OCI-M1 (cell line): ENCODE data around the gene INA.
"Not testable (repeated sequence)": the region's sequence is repeated elsewhere in the genome, so short reads cannot be mapped to it uniquely, and the experiment has no call there.

Source experiments
- DNase-seq: peaks from one replicate; lab custom pipeline; 2025; lab: John Stamatoyannopoulos, UW

The INA gene

DNA sequence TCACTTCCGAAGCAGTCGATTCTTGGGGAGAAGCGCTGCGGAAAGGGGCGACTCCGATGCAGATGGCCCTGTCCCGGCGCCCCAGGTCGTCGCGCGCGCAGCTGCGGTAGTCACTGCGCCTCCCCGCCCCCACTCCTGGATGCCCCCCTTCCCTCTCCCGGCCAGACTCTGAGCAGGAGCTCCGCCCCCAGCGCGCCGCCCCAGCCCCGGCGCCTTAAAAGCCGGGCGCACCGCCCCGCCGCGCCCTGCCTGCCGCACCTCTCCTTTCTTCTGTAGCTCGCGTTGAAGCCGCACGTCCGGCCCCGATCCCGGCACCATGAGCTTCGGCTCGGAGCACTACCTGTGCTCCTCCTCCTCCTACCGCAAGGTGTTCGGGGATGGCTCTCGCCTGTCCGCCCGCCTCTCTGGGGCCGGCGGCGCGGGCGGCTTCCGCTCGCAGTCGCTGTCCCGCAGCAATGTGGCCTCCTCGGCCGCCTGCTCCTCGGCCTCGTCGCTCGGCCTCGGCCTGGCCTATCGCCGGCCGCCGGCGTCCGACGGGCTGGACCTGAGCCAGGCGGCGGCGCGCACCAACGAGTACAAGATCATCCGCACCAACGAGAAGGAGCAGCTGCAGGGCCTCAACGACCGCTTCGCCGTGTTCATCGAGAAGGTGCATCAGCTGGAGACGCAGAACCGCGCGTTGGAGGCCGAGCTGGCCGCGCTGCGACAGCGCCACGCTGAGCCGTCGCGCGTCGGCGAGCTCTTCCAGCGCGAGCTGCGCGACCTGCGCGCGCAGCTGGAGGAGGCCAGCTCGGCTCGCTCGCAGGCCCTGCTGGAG is at the start of gene INA:
Gene INA (plus strand): TSS at position 243 of the 817 bp plus-strand sequence. CDS start 74 bp downstream, at position 317.
- no peak for DNase-seq

DNA sequence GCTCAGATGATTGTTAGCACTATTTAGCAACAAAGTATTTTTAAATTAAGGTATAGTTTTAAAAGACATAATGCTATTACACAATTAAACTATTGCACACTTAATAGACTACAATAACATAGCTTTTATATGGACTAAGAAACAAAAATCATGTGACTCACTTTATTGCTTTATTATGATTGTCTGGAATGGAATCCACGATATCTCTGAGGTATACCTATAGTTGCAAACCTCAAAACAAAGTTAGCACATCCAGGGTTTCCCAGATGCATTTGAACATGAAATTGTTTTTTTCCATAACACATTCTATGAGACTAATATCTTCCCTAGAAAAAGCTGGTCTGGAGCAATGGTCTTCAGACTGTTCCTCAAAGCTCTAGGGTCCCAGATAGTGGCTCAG is 49.5 kb upstream of the INA start:
- DNase-seq = no peak

DNA sequence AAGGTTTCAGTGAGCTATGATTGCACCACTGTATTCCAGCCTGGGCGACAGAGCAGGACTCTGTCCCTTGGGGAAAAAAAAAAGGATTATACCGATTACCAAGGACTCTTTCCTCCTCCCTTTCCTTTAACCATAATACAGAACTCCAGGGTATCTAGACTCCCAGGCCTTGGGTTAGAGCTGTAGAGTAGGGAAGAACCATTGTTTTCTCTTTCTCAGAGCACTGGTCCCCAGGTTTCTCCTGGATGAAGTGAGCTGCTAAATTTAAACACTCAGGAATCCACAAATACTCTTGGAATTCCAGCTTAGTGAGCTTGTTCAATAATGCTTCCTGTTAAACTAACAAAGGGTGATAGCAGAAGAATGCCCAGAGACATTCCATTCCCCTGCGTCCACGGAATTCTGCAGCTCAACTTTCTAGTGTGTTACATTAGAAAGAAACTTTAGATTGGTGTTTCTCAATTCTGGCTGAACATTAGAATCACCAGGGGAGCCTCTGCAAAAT is 45.8 kb upstream of the INA start:
- DNase-seq = no peak

DNA sequence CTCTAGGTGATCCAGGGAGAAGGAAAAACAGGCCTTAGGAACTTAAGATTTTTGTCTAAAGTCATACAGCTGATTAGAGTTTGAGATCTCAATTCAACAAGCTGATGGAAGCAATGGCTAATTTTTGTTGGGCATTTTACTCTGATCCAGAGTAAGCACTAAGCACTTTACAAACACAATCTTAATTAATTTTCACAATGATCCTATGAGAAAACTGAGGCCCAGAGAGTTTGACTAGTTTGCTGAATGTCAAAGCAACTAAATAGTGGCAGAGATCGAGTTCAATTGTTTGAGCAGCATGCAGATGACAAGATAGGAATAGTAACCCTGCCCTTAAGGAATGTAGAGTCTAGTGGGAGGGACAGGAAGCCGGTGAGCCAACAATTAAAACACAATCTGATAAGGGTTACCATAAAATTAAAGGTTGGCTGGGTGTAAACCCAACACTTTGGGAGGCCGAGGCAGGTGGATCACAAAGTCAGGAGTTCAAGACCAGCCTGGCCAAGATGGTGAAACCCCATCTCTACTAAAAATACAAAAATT is 44.7 kb upstream of the INA start:
- DNase-seq = no peak

DNA sequence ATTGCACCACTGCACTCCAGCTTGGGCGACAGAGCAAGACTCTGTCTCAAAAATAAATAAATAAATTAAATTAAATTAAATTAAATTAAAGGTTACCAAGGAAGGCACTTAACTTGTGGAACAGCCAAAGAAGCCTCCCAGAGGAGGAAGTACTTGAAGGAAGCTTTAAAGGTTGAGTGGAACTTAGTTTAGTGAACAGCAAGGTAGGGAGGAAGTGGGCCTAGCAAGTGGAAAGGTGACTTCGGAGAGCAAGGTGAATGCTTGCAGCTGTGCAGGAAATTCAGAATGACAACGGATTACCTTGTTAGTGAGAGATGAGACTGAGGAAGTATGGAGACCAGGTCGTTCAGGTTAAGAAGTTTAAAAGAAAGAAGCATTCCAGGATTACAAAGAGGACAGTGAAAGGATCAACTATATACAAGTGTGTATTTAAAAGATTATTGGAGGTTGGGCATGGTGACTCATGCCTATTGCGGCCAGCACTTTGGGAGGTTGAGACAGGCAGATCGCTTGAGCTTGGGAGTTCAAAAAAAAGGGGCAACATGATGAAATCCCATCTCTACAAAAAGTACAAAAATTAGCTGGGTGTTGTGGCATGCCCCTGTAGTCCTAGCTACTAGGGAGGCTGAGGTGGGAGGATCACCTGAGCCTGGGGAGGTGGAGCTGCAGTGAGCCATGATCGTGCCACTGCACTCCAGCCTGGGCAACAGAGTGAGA is 44.0 kb upstream of the INA start:
- peak; percentile 13 for DNase-seq

DNA sequence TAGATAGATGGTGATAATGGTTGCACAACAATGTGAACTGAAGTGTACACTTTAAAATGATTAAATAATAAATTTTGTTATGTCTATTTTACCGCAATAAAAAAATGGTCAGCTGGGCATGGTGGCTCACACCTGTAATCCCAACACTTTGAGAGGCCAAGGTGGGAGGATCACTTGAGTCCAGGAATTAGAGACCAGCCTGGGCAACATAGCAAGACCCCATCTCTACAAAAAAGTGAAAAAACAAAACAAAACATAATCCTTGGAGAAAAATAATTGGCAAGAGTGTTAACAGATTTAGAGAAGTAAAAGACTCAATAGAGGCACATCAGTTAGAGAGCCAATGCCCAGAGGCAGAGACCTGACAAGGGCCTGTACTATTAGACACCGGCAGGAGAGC is 41.2 kb upstream of the INA start:
- no peak for DNase-seq

DNA sequence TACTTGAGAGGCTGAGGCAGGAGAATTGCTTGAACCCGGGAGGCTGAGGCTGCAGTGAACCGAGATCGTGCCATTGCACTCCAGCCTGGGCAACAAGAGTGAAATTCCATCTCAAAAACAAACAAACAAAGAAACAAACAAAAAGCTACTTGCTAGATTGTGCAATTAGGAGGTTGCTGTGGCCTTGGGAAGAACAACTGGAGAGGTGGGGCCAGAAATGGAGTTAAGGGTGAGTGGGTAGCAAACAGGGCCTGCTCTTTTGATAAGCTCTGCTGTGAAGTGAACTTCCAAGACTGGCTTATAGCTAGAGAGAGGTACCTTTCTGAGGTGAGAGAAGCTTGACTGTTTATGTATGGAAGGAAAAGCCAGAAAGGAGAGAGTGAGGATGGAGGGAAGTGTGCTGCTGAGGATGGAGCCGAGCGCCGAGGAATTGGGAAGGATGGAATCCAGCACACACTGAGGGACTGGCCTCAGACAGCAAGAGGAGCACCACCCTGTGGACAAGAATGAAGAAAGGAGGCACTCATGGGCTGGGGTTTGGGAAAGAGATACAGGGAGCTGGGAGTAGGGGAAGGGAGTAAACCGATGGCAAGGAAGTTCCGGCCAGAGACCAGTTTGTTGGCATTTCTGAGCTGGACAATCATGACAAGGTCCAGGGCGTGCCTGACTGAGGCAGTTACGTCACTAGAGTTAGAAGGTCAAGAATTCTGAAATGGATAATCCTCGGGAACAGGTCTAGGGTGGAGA is 38.3 kb upstream of the INA start:
- DNase-seq = peak; percentile 22

DNA sequence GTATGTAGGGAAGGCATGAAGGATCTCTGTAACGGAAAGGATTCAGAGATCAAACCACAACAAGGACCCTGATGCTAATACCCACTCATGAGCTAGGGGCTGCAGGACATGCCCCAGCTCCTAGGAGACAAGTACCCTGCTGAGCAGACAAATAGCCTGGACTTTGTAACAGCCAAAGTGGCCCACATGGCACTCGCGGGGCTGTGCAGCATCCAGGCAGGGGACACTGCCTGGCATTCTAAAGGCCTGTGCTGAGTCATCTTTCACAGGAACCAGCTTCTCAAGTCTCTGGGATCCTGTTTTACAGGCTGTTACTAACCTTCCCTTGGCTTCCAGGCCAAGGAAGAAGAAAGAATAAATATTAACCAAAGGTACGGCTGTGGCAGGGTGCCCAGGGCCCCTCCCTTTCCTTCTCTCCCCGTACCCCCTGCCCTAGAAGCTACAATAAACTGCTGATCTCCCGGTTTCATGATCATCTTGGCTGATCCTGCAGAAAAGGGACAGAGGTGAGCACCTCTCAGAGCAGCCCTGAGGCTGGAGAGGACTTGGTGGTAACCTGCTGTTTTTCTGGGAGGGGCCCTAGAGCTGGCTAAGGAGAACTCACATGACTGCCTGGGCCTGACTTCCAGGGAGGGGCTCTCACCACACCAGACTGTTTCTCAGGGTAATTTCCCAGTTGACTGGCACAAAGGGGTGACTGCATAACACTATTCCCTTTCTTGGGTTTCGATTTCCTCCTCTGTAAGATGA is 35.5 kb upstream of the INA start:
- peak; percentile 48 for DNase-seq

DNA sequence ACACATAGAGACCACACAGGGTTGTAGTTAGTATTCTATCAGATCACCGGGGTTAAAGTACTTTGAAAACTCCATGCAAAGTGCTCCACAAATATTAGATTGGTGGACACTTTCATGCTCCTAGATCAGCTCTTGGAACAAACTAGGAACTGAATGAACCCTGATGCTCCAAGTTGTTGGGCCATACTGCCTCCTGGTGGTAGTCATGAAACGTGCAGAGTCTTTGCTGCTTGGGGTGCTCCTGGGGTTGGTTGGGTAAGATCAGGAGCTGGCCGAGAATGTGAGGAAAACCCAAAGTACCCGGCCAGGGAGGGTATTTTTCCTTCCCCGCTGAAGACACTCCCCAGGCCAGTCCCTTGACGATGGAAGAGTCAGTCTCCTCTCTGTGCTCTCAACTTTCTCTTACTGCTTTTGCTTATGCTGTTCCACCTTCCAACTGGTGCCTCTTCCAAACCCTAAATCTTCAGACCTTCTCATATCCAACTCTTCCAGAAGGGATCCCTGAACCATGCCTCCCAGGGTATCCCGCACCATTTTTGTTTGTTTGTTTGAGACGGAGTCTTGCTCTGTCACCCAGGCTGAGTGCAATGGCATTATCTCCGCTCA is 32.2 kb upstream of the INA start:
- DNase-seq = peak; percentile 87

DNA sequence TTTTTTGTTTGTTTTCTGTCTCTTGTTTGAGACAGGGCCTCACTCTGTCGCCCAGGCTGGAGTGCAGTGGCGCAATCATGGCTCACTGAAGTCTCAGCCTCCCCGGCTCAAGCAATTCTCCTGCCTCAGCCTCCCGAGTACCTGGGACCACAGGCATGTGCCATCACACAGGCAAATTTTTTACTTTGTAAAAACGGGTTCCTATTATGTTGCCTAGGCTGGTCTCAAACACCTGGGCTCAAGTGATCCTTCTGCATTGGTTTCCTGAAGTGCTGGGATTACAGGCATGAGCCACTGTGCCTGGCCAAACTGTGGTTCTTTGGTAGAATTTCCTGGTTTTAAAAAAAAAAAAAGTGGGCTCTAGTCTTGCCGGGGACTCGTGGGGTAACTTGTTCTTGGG is 31.4 kb upstream of the INA start, which contains the start of gene RPEL1:
Gene RPEL1 (plus strand): TSS at position 301 of the 400 bp plus-strand sequence. CDS start 110 bp downstream, outside the sequence.
- not testable (repeated sequence) for DNase-seq

DNA sequence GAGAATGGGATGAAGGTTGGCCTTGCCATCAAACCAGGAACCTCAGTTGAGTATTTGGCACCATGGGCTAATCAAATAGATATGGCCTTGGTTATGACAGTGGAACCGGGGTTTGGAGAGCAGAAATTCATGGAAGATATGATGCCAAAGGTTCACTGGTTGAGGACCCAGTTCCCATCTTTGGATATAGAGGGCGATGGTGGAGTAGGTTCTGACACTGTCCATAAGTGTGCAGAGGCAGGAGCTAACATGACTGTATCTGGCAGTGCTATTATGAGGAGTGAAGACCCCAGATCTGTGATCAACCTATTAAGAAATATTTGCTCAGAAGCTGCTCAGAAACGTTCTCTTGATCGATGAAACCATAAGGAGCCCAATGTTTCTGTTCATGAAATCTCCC is 30.6 kb upstream of the INA start:
- DNase-seq = no peak

DNA sequence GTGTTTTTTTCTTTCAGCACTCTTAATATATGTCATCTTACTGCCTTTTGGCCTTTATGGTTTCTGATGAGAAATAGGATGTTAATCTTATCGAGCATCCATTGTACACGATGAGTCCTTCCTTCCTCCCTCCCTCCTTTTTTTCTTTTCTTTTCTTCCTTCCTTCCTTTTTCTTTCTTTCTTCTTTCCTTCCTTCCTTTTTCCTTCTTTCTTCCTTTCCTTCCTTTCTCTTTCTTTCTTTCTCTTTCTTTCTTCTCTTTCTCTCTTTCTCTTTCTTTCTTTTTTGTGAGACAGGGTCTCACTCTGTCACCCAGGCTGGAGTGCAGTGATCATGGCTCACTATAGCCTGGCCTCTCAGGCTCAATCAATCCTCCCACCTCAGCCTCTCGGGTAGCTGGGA is 22.8 kb upstream of the INA start:
- no peak for DNase-seq

DNA sequence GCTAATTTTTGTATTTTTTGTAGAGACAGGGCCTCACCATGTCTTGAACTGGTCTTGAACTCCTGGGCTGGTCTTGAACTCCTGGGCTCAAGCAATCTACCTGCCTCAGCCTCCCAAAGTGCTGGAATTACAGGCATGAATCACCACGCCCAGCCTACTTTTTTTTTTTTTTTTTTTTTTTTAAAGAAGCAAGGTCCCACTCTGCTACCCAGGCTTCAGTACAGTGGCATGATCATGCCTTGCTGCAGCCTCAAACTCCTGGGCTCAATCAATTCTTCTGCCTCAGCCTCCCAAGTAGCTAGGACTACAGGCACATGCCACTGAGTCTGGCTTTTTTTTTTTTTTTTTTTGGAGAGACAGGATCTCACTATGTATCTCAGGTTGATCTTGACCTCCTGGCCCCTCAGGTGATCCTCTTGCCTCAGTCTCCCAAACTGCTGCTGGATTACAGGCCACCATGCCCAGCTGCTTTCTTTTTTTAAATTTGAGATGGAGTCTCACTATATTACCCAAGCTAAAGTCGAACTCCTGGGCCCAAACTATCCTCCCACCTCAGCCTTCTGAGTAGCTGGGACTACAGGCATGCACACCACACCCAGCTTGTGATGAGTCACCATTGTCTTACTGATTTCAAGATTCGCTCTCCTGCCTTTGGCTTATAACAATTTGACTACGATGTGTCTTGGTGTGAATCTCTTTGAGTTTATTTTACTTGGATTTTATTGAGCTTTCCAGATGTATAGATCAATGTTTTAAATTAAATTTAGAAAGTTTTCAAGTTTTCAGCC is 22.2 kb upstream of the INA start:
- DNase-seq = peak; percentile 46

DNA sequence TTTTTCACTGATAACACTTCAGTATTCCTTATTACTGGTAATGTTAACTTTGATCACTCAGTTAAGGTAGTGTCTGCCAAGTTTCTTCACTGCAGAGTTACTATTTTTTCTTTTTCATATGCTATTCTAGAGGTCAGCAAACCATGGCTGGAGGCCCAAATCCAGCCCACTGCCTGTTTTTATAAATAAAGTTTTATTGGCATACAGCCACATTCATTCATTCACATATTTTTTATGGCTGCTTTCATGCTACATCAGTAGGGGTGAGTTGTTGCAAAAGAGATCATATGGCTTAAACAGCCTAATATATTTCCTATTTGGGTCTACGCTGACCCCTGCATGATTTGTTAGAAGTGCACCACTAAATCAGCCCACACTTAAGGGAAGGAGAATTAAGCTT is 20.3 kb upstream of the INA start:
- no peak for DNase-seq

DNA sequence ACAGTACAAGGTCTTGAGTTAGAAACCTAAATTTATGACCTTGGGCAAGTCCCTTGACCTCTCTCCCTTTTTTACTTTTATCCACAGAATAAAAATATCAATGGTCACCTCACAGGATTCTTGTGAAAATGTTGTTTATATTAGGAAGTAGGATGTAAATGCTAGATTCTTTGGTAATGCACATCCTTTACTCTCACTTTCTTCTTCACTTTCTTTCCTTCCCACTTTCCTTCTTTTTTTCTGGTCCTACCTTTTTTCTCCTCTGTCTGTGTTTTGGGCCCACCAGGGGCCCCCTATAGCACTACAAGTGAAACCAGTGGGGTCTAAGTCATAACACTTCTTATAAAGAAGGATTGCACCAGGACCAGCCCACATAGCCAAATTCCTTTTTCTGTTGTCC is 19.1 kb upstream of the INA start:
- DNase-seq = no peak

DNA sequence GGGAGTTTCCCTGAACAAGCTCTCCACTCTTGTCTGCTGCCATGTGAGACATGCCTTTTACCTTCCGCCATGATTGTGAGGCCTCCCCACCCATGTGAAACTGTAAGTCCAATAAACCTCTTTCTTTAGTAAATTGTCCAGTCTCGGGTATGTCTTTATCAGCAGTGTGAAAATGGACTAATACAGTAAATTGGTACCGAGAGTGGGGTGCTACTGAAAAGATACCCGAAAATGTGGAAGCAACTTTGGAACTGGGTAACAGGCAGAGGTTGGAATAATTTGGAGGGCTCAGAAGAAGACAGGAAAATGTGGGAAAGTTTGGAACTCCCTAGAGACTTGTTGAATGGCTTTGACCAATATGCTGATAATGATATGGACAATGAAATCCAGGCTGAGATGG is 18.0 kb upstream of the INA start:
- DNase-seq = not testable (repeated sequence)

DNA sequence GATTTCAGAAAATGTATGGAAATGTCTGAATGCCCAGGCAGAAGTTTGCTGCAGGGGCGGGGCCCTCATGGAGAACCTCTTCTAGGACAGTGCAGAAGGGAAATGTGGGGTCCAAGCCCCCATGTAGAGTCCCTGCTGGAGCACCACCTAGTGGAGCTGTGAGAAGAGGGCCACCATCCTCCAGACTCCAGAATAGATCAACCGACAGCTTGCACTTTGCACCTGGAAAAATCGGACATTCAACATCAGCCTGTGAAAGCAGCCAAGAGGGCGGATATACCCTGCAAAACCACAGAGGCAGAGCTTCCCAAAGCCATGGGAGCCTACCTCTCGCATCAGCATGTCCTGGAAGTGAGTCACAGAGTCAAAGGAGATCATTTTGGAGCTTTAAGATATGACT is 16.9 kb upstream of the INA start:
- DNase-seq = no peak

DNA sequence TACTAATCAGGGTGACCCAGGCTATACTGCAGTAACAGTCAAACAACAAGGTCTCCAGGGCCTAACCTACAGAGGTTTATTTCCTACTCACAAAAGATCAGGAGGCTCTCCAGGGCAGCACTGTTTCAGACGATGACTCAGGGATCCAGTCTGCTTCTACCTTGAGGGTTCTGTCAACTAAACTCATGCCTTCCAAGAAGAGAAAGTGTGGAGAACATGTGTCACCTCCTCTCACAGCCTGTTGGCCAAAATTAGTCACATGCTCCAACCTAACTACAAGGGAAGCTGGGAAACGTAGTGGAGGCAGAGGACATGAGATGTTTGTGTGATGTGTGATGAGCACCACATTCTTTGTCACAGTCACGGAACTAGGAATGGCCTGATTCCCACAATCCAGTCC is 14.7 kb upstream of the INA start:
- DNase-seq = no peak

DNA sequence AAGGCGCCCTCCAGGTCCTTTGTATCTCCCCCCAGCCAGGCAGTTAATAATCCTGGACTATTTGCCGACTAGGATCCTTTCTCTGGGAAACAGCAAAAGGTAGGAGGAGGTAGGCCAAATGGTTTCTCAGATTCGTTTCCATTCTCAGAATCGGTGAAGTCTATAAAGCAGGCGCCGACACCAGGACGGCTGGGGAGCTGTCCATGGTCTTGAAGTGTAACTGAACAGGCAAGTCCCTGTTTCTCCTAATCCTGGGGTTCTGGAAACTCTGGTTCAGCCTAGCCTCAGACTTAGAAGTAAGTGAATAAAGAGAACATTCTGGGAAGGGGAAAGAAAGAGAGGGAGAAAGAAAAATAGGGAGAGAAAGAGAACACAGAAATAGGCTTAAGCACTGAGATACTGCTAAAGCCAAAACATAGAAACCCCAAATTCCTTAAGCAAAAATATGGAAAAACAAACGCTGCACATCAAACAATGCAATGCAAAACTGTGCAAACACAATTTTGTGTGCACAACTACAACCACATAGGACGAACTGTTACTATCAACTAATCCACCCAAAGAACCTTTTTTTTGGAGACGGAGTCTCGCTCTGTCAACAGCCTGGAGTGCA is 11.1 kb upstream of the INA start:
- peak; percentile 74 for DNase-seq

DNA sequence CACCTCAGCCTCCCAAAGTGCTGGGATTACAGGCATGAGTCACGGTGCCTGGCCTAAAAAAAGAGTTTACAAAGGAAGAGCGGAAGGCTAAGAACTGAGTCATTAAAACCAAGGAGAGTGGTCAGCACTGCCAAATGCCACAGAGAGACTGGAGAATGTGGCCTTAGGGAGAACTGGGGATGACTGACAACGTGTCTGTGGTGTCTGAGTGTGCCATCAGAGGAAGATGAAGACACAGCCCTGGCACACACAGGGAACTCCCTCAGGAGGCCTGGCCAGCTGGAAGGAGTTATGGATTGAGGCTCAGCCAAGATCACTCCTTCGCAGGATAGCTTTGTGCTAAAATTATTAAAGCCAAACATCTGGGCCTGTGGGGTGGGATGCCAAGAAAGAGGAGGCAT is 3.9 kb upstream of the INA start:
- DNase-seq = no peak
